Left ventricle myocardium inferior (tissue), 1 donor: ENCODE measurements around the gene WBP1L. TPM values are rescaled to one million over a fixed set of nuclear protein-coding genes. Genes with fewer than 3 reads are reported as not detected.

ENCODE experiments used
- DNase-seq: peaks from one replicate; pipeline ENCODE4 v3.0.0-alpha.2; 2020
- H3K27ac ChIP-seq: fragments of 200-600 bp; replicated peaks from 2 replicates; pipeline ENCODE4 v1.8.0; 2021
- H3K27me3 ChIP-seq: fragments of 200-600 bp; 2 replicates; pipeline ENCODE4 v1.8.0; 2021; ENCODE audit warnings: low read depth
- H3K36me3 ChIP-seq: fragments of 200-600 bp; 2 replicates; pipeline ENCODE4 v1.8.0; 2021
- H3K4me1 ChIP-seq: fragments of 200-600 bp; 2 replicates; pipeline ENCODE4 v1.8.0; 2021
- H3K4me3 ChIP-seq: fragments of 200-600 bp; 2 replicates; pipeline ENCODE4 v1.8.0; 2021; ENCODE audit warnings: mild to moderate bottlenecking, moderate library complexity
- H3K9me3 ChIP-seq: fragments of 200-600 bp; replicated peaks from 2 replicates; pipeline ENCODE4 v1.8.0; 2021
- CTCF ChIP-seq: fragments of 200-600 bp; IDR thresholded peaks from 2 replicates; pipeline ENCODE4 v1.8.0; 2021; ENCODE audit warnings: antibody characterized with exemption, mild to moderate bottlenecking, borderline replicate concordance
- intact Hi-C: fragments of 100-400 bp; cut with micrococcal nuclease; formaldehyde crosslinking; loops from one replicate; pipeline ENCODE4 v1.11.0; 2022
- total RNA-seq: library from RNA; stranded (reverse); fragmentation: NEBNext Ultra II Directional; extraction: Animal tissue kit (Norgen Biotek cat#: 25700); gene quantifications from one replicate; pipeline ENCODE4 v1.2.1, GENCODE V29; 2021
- donor health status: DM: no; HTN: yes; CAD: no; lungs with severe emphysema.

Gene WBP1L
- total RNA-seq, 1 donor from 2014 or later, result 22.6 TPM

- no peak for DNase-seq
- TF ChIP-seq CTCF, result no peak
- Histone ChIP-seq H3K36me3 (peaks cover 38% of the 10 kb centered on the region), H3K4me1 (peaks cover 18% of the 10 kb centered on the region), H3K27ac (no peak overlapping the region), H3K9me3 (no peaks in the 10 kb centered on the region), H3K27me3 (peaks cover 4% of the 10 kb centered on the region), H3K4me3 (no peak overlapping the region)
- intact Hi-C loops, result no loop called here
These were observed 121.9 kb downstream of the WBP1L start for GRCh38 chr10:102865620-102866019.

Other genes starting within 250 kb of the WBP1L start
- gene ACTR1A, start 241.2 kb upstream of the WBP1L start, total RNA-seq, result 103 TPM
- gene SUFU, start 240.0 kb upstream of the WBP1L start, total RNA-seq, result 7.9 TPM
- gene TRIM8, start 99.5 kb upstream of the WBP1L start, total RNA-seq, result 95.1 TPM
- gene ARL3, start 29.6 kb upstream of the WBP1L start, total RNA-seq, result 13.4 TPM
- 1.6 TPM for gene SFXN2, start 29.3 kb upstream of the WBP1L start, total RNA-seq
- gene CYP17A1, start 93.5 kb downstream of the WBP1L start, total RNA-seq, result not detected
- 14.4 TPM for gene BORCS7, start 110.3 kb downstream of the WBP1L start, total RNA-seq
- gene AS3MT, start 125.5 kb downstream of the WBP1L start, total RNA-seq, result 17.2 TPM
- 3.3 TPM for gene CNNM2, start 174.3 kb downstream of the WBP1L start, total RNA-seq